Prostate gland (tissue), 2 donors: ENCODE data around the gene MCOLN1.

Experiments used
- CTCF ChIP-seq, 4 experiments: fragments of 200-600 bp in 2 of 4; fragments of 450-650 bp in 2 of 4; sonication (generic) in 2 of 4; IDR thresholded peaks; 1 replicate in 3 of 4; 2 replicates in 1 of 4; pipeline ENCODE4 v1.5.1; 2016 to 2019; ENCODE audit warnings: antibody characterized with exemption in 4 of 4, mild to moderate bottlenecking in 2 of 4, moderate library complexity in 2 of 4
- POLR2A ChIP-seq: fragments of 450-650 bp; IDR thresholded peaks from one replicate; pipeline ENCODE4 v1.6.1; 2016; ENCODE audit warnings: antibody characterized with exemption, mild to moderate bottlenecking

DNA sequence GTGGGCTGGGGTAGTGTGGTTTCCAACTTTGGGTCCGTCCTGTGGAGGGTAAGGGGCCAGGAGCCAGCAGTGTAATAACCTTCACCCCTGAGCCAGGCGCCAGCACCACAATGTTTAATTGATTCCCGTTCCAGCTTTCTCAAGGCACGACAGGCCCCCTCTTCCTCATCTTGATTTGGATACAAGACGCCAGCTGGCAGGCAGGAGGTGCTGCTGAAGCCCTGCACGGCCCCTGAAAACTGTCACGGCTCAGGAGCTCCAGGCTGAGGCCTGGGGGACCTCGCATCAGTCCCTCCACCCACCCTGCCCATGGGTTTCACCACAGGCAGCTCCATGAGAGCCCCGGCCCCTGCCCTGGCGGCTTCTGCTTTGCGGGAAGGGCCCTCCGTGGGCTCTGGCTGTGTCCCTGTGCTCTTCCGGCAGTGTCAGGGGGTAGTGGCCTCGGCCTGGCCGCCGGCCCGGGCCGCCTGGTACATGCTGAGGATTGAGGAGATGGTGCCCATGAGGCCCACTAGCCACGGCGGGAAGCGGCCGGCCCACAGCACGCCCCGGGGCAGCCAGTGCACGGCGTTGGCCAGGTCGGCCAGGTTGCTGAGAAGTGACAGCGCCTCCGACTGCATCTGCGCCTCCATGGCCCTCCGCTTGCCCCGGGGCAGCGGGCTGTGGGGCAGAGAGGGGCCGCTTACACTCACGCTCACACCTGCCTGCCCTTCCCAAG lies 45.5 kb upstream of the MCOLN1 start:
- no peak for TF ChIP-seq POLR2A
- no peak for TF ChIP-seq CTCF (IDR thresholded peaks at IDR 0.05)
